Esophagus muscularis mucosa (tissue), 4 donors: ENCODE measurements around the gene SOCS3. TPM values are rescaled to one million over a fixed set of nuclear protein-coding genes. Genes with fewer than 3 reads are reported as not detected.

ENCODE experiments used
- DNase-seq: peaks from one replicate; pipeline ENCODE4 v3.0.0-alpha.2; 2017; ENCODE audit errors: extremely low spot score
- H3K27ac ChIP-seq, 4 donors: fragments of 200-600 bp; sonication (generic); replicated peaks in 1 of 4; 1 replicate in 3 of 4; 2 replicates in 1 of 4; pipeline ENCODE4 v1.5.1; 2016 to 2019; ENCODE audit warnings: mild to moderate bottlenecking in 1 of 4
- H3K27me3 ChIP-seq, 4 donors: fragments of 200-600 bp; sonication (generic); one replicate each; pipeline versions ENCODE4 v1.5.1 to v1.6.0; 2016 to 2019
- H3K36me3 ChIP-seq, 4 donors: fragments of 200-600 bp; sonication (generic); one replicate each; pipeline ENCODE4 v1.5.1; 2016 to 2019
- H3K4me1 ChIP-seq, 4 donors: fragments of 200-600 bp; sonication (generic); one replicate each; pipeline ENCODE4 v1.5.1; 2016 to 2019
- H3K4me3 ChIP-seq, 4 donors: fragments of 200-600 bp; sonication (generic); 1 replicate in 2 of 4; 2 replicates in 2 of 4; pipeline ENCODE4 v1.5.1; 2016 to 2019; ENCODE audit warnings: mild to moderate bottlenecking in 4 of 4, moderate library complexity in 1 of 4
- H3K9me3 ChIP-seq, 4 donors: fragments of 200-600 bp; sonication (generic); 1 replicate in 3 of 4; 2 replicates in 1 of 4; pipeline ENCODE4 v1.5.1; 2016 to 2019
- EP300 ChIP-seq: sonication (generic); formaldehyde crosslinking; IDR thresholded peaks from one replicate; pipeline ENCODE4 v1.6.1; 2017; ENCODE audit warnings: antibody characterized with exemption
- POLR2A ChIP-seq: fragments of 450-650 bp; IDR thresholded peaks from one replicate; pipeline ENCODE4 v1.6.1; 2017; ENCODE audit warnings: antibody characterized with exemption, moderate library complexity, mild to moderate bottlenecking, low read depth
- POLR2AphosphoS5 ChIP-seq, 2 donors: sonication (generic); formaldehyde crosslinking; IDR thresholded peaks; one replicate each; pipeline ENCODE4 v1.6.1; 2017; ENCODE audit warnings: antibody characterized with exemption in 2 of 2
- WGBS: methylation state at CpG from one replicate; pipeline ENCODE4 v1.1.5; 2018; 5-methylcytosine and 5-hydroxymethylcytosine counted together
- intact Hi-C: fragments of 100-400 bp; cut with DNase I; formaldehyde crosslinking; loops from one replicate; pipeline ENCODE4 v1.15.1; 2023
- total RNA-seq, 4 donors: library from RNA; depleted of rRNA; stranded (reverse); fragments of >200 nt; gene quantifications; one replicate each; pipeline versions ENCODE4 v1.1.0 to v1.2.1, GENCODE V29; 2016
- TF ChIP-seq, protein P1 (sequence below), 3 experiments: fragments of 200-600 bp in 2 of 3; fragments of 450-650 bp in 1 of 3; sonication (generic) in 2 of 3; IDR thresholded peaks; one replicate each; pipeline ENCODE4 v1.5.1; 2017 to 2019; ENCODE audit warnings: antibody characterized with exemption in 3 of 3, mild to moderate bottlenecking in 2 of 3, moderate library complexity in 1 of 3

Gene SOCS3
- total RNA-seq, 4 donors from 2014 or later: 12.5 to 1,139 (median 39.3) TPM

- no peak overlapping the region for H3K4me3 ChIP-seq
- intact Hi-C loops: no loop called here
- peaks cover 0 to 7% (median 0%) of the 10 kb centered on the region in 4 donors for H3K36me3 ChIP-seq
- H3K9me3 ChIP-seq: no peaks in the 10 kb centered on the region
- WGBS: 63% methylated on average over 12 of the region's 12 CpGs
- H3K4me1 ChIP-seq: peaks cover 78 to 86% (median 83%) of the 10 kb centered on the region in 4 donors
- no peak for DNase-seq
- TF ChIP-seq POLR2AphosphoS5 (IDR thresholded peaks at IDR 0.05) (peak; percentile 46 to 63), POLR2A (no peak)
- H3K27me3 ChIP-seq: peaks cover 0 to 3% (median 0%) of the 10 kb centered on the region in 4 donors
- H3K27ac ChIP-seq: peak overlapping the region; percentile 44 to 91 (median 72)
These were observed 21.8 kb upstream of the SOCS3 start for GRCh38 chr17:78381601-78382232.

DNA sequence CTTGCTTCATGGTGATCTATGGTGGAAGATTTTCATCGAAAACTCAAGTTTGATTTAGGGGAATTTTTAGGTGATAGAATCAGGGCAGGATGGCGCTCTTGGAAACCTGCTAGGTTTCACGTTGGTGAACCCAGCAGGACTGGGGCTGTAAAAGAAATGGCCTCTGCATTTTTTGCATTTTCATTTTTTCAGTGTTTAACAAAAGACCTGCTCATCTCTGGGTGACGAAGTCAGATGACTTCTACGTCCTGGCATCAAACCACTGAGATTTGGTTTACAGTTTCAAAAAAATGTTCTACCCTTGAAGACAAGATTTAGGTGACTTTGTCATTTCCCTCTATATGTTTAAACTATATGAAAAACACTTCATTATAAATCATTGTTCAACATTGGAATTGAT is 20.5 kb upstream of the SOCS3 start:
- intact Hi-C loops: no loop called here
- Histone ChIP-seq H3K4me1 (peaks cover 65 to 80% (median 73%) of the 10 kb centered on the region in 4 donors), H3K27me3 (peaks cover 0 to 3% (median 0%) of the 10 kb centered on the region in 4 donors), H3K9me3 (no peaks in the 10 kb centered on the region), H3K36me3 (peaks cover 0 to 7% (median 0%) of the 10 kb centered on the region in 4 donors), H3K4me3 (no peak overlapping the region), H3K27ac (peak overlapping the region in 3 of 4 donors; percentile 44 to 91 (median 79))
- no peak for DNase-seq
- no peak for TF ChIP-seq POLR2A
- TF ChIP-seq EP300: no peak
- TF ChIP-seq, protein P1, sequence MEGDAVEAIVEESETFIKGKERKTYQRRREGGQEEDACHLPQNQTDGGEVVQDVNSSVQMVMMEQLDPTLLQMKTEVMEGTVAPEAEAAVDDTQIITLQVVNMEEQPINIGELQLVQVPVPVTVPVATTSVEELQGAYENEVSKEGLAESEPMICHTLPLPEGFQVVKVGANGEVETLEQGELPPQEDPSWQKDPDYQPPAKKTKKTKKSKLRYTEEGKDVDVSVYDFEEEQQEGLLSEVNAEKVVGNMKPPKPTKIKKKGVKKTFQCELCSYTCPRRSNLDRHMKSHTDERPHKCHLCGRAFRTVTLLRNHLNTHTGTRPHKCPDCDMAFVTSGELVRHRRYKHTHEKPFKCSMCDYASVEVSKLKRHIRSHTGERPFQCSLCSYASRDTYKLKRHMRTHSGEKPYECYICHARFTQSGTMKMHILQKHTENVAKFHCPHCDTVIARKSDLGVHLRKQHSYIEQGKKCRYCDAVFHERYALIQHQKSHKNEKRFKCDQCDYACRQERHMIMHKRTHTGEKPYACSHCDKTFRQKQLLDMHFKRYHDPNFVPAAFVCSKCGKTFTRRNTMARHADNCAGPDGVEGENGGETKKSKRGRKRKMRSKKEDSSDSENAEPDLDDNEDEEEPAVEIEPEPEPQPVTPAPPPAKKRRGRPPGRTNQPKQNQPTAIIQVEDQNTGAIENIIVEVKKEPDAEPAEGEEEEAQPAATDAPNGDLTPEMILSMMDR (IDR thresholded peaks at IDR 0.05): no peak
- TF ChIP-seq POLR2AphosphoS5 (IDR thresholded peaks at IDR 0.05): no peak
- 80% methylated on average over 5 of the region's 5 CpGs for WGBS

DNA sequence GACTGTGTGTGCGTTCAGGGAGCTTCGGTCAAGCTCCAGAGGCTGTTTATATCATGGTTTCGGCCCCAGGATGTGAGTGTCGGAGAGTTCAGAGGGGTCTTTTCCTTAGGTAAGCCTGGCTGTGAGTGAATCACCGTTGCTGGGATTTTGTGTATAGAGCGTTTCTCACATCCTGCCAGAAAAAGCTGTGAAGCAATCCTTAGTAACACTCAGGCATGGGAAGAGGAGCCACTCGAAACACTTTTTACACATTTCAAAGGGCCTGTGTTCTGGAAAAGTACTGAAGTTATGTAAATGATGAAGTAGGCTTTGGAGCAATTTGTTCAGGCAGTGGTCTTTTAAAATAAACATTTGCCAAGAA is 19.2 kb upstream of the SOCS3 start:
- Histone ChIP-seq H3K4me1 (peaks cover 52 to 70% (median 66%) of the 10 kb centered on the region in 4 donors), H3K27ac (peak overlapping the region; percentile 88 to 95 (median 90)), H3K4me3 (peak overlapping the region; percentile 76 to 100 (median 96)), H3K9me3 (no peaks in the 10 kb centered on the region), H3K27me3 (peaks cover 0 to 3% (median 0%) of the 10 kb centered on the region in 4 donors), H3K36me3 (peaks cover 0 to 7% (median 0%) of the 10 kb centered on the region in 4 donors)
- 4% methylated on average over 6 of the region's 7 CpGs for WGBS
- DNase-seq: no peak
- intact Hi-C loops: no loop called here
- TF ChIP-seq, protein P1 (IDR thresholded peaks at IDR 0.05): no peak
- TF ChIP-seq POLR2A (no peak), POLR2AphosphoS5 (IDR thresholded peaks at IDR 0.05) (no peak), EP300 (peak; percentile 6)

DNA sequence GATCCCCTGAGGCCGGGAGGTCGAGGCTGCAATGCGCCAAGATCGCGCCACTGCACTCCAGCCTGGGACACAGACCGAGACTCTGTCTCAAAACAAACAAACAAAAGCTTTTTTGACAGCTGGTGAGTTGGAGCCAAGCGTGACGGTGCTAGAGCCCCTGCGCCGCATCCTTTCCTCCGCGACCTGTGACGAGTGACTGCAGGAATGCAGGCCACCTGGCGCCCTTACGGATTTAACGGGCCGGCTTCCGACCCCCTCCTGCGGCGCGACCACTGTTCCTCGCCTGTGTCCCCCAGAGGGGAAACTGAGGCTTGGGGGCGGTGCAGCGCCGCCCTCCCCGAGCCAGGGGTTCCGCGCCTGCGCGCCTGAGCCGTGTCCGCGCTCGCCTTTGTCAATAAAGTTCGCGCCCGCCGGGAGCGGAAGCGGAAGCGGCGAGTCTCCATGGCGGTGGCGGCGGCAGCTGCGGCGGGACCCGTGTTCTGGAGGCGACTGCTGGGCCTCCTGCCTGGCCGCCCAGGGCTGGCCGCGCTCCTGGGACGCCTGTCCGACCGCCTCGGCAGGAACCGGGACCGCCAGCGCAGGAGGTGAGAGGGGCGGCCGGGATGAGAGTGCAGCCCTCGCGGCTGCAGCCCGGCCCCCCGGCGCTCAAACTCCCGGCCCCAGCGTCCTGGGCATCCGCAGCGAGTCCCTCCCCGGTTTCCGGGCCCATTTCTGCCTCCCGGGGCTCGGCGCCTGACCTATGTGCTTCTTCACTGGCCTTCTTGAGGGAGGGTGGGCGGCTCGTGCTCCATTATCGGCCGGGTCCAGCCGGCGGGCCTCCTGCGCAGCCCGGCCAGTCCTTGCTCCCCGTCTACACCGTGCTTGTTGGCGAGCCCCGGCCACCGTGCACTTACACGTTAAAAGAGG is 18.6 kb upstream of the SOCS3 start, which contains the start of gene PGS1:
PGS1 (plus strand) TSS at position 425 of the 906 bp plus-strand sequence; CDS start at position 442, 17 bp downstream.
- DNase-seq: no peak
- TF ChIP-seq POLR2AphosphoS5 (IDR thresholded peaks at IDR 0.05): peak; percentile 95 to 97
- no peak for TF ChIP-seq EP300
- TF ChIP-seq, protein P1 (IDR thresholded peaks at IDR 0.05): peak in 2 of 3 experiments; percentile 14 to 30
- TF ChIP-seq POLR2A: peak; percentile 89
- Histone ChIP-seq H3K9me3 (no peaks in the 10 kb centered on the region), H3K27me3 (peaks cover 0 to 3% (median 0%) of the 10 kb centered on the region in 4 donors), H3K4me1 (peaks cover 48 to 64% (median 60%) of the 10 kb centered on the region in 4 donors), H3K36me3 (peaks cover 0 to 7% (median 0%) of the 10 kb centered on the region in 4 donors), H3K27ac (peak within 1 kb of the TSS; percentile 88 to 95 (median 90)), H3K4me3 (peak within 1 kb of the TSS; percentile 76 to 100 (median 96))
- 4% methylated on average over 56 of the region's 89 CpGs for WGBS
- intact Hi-C loops: no loop called here

DNA sequence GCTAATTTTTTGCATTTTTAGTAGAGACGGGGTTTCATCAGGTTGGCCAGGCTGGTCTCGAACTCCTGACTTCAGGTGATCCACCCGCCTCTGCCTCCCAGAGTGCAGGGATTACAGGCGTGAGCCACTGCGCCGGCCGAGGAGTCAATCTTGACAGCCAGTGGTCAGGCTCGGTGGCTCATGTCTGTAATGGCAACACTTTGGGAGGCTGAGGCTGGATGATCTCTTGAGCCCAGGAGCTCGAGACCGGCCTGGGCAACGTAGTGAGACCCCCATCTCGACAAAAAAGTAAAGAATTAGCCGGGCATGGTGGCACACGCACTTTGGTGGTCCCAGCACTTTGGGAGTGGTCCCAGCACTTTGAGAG is 18.0 kb upstream of the SOCS3 start:
- H3K4me3 ChIP-seq: peak overlapping the region; percentile 76 to 100 (median 96)
- H3K36me3 ChIP-seq: peaks cover 0 to 7% (median 0%) of the 10 kb centered on the region in 4 donors
- no peak for TF ChIP-seq POLR2AphosphoS5 (IDR thresholded peaks at IDR 0.05)
- TF ChIP-seq, protein P1 (IDR thresholded peaks at IDR 0.05): no peak
- no peak for TF ChIP-seq POLR2A
- no peak for TF ChIP-seq EP300
- peak overlapping the region; percentile 88 to 95 (median 90) for H3K27ac ChIP-seq
- WGBS: 100% methylated on average over 2 of the region's 14 CpGs
- intact Hi-C loops: no loop called here
- H3K27me3 ChIP-seq: peaks cover 0 to 3% (median 0%) of the 10 kb centered on the region in 4 donors
- peaks cover 42 to 57% (median 54%) of the 10 kb centered on the region in 4 donors for H3K4me1 ChIP-seq
- no peaks in the 10 kb centered on the region for H3K9me3 ChIP-seq
- DNase-seq: no peak
